Prostate gland (tissue), 2 donors: ENCODE measurements around the gene ZNF423.

Experiments
- CTCF ChIP-seq, 4 experiments: fragments of 200-600 bp in 2 of 4; fragments of 450-650 bp in 2 of 4; sonication (generic) in 2 of 4; IDR thresholded peaks; 1 replicate in 3 of 4; 2 replicates in 1 of 4; pipeline ENCODE4 v1.5.1; 2016 to 2019; ENCODE audit warnings: antibody characterized with exemption in 4 of 4, mild to moderate bottlenecking in 2 of 4, moderate library complexity in 2 of 4
- POLR2AphosphoS5 ChIP-seq: sonication (generic); formaldehyde crosslinking; IDR thresholded peaks from one replicate; pipeline ENCODE4 v1.6.1; 2017; ENCODE audit warnings: antibody characterized with exemption

GRCh38 chr16:49459953-49460735, 395.8 kb downstream of the ZNF423 start:
- TF ChIP-seq CTCF (IDR thresholded peaks at IDR 0.05) (no peak), POLR2AphosphoS5 (no peak)
